ENCODE measurements around the gene CFAP43.

GRCh38 chr10:104138131-104138530 is 94.0 kb downstream of the CFAP43 start:
- TF ChIP-seq CTCF (conservative IDR thresholded peaks at IDR 0.05 in 1 of 2, IDR thresholded peaks at IDR 0.05 in 1 of 2; ENCODE audit: low read depth in 1 of 2, low read length in 2 of 2) (no peak), EZH2 (IDR thresholded peaks at IDR 0.05; ENCODE audit: low read length, missing control alignments) (no peak)

Measured in fibroblast of lung (primary cell).